ENCODE data around the gene MRTFB.

MRTFB gene

GRCh38 chr16:14244196-14245010 is 173.3 kb downstream of the MRTFB start:
- no peak for DNase-seq

- DNase-seq, result no peak
These were observed 177.7 kb downstream of the MRTFB start for GRCh38 chr16:14248791-14249190.

DNA sequence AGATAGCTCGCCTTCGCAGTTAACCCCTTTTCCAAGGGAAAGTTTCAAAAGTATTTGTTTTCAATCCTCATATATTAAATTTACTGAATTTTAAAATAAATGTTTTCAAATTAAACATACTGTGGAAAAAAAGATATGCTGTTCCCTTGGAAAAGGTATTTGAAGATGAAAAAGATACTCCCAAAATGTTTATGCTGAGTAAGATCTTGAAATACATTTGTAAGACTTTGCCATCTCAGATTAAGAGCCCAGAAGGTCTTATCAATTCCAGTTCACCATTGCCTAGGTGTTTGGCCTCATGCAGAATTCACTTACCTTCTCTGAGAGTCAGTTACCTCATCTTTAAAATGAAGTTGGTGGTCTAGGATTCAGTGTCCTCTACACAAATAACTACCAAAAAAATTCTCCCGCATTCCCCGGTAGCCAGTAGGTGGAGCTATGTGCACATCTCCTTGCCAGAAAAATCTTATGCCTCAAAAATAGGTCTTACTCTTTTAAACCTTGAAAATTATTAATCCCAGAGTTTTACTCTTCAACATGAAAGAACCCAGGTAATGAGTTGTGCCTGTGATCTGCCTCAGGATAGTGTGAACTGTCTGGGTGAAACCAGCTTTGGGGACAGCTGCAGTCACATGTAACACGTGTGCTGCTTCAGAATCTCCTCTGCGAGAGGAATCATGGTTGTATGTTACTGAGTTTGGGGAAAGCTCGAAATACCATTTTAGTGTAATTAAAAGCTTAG is 178.3 kb downstream of the MRTFB start:
- peak; percentile 35 to 39 for DNase-seq

DNA sequence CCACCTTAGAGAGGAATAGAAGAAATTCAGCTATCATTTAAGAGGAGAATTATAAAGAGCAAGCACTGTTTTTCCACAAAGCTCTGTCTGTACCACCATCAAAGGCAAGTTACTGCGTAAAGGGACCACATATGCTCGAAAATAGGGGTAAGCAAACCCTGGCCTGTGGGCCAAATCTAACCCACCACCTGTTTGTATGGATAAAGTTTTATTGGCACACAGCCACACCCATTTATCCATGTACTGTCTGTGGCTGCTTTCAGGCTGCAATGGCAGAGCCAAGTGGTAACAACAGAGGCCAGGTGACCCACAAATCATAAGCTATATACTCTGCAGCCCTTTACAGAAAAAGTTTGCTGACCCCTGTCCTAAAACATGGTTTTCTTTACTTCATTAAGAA is 180.3 kb downstream of the MRTFB start:
- no peak for DNase-seq

- DNase-seq, result no peak
These were observed 181.7 kb downstream of the MRTFB start for GRCh38 chr16:14252860-14253259.

DNA sequence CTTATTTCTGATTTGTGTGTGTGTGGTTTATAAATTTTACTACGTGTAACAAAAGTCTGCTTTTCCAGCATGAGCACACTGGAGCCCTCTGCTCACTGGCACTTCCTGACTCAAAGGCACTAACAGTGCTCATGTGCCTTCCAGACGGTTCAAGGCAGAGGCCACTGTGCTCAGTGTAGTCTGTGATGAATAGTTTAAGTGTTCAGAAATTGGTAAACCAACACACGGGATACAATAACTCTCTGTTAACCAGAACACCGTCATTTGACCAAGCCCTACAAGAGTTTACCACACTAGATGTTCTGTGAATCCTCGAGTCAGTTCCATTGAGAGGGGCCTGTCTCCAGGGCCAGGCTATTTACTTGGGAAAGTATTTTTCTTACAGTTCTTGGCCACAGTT is 191.9 kb downstream of the MRTFB start:
- DNase-seq, result no peak

- no peak for DNase-seq
These were observed 192.7 kb downstream of the MRTFB start for GRCh38 chr16:14263769-14264168.

DNA sequence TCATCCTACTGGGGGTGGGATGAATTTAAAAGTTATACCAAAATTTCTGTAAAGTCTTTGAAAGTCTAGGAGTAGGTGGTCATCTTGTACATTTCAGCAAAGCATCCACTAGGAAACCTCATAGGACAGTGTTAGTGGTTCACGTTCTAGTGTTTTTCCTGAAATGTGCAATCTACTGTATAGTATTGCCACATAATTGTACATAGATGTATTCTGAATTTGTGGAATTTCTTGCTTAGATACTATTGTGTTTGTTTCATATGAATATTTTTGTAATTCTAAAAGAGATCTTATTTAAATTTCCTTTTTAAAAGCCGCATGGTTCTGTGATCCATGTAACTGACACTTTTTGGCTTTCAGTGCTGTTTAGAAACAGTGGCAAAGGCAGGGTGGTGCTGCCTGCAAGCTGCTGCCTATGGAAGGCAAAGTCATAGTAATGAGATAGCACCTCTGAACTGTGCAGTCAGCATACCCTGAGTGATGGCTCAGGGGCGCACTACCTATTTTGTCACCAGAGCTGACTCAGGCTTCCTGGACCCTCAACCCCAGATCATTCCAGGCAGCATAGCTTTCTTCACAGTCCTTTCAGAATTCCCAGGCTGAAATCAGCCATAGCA is 193.3 kb downstream of the MRTFB start:
- DNase-seq, result no peak

DNA sequence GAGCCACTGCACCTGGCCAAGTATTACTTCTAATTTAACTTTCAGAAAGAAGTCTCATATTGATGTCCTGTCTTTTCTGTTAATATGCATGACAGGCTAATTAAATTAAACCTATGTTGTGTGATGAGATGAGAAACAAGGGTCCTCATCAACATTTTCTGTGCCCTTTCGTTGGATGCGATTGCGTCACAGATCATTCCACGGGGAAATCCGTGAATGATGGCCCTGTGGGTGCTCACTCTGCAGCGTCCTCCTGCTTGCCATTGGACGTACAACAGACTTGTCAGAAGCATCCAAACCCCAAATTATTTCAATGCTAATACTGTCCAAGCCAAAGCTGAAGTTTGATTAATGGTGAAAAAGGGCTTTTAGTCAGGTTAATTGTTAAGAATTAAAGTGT is 197.0 kb downstream of the MRTFB start:
- no peak for DNase-seq

GRCh38 chr16:14275934-14276333 is 204.8 kb downstream of the MRTFB start:
- DNase-seq, result no peak

DNA sequence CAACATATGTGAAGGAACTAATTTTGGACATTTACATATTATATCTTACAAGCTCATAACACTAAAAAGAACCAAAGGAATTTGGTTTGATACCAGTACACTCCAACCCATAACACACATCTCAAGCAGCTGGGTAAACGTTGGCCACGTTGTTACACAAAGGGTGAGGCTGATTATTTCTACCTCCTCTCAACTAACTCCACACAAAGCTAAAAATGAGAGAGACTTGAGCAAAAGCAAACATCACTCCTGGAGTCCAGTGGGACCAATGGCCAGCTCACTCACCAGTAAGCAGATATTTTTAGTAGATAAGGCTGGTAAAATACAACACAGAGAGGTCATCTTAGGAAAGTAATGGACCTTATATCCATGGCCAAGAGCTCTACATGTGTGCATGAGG is 207.6 kb downstream of the MRTFB start:
- DNase-seq, result no peak

DNA sequence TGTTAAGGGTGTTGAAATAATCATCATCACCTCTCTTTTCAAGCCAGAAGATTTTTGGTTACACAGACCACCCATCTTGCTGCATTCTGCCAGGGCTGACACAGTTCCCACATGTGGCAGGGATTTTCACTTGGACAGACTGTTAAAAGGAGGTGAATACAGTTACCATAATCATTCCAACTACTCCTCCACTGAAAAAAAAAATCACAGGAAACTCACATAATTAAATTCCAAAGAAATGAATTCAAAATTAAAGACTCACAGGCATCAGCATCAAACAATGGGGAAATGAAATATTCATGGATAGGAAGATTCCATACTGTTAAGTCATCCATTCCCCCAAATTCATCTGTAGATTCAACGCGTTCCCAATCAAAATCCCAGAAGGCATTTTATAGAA is 209.4 kb downstream of the MRTFB start:
- no peak for DNase-seq

DNA sequence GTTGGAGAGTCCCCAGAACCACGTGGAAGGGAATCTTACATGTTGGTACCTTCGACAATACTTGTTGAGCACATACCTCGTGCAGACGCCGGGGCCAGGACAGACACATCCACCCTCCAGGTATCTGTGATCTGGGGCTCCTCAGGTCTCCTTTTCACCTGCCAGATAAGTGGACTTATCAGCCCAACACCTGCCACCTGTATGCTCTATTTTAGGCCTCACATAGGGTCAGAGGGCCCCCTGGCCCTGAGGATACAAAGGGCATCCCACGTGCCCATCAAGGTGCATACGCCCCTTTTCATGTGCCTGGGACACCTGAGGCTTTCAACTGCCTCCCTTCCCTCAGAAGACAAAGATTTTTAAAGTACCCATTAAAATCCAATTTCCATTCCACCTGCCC is 212.7 kb downstream of the MRTFB start:
- DNase-seq, result no peak

GRCh38 chr16:14284371-14284770 is 213.3 kb downstream of the MRTFB start:
- DNase-seq, result no peak

- no peak for DNase-seq
These were observed 213.9 kb downstream of the MRTFB start for GRCh38 chr16:14284930-14285512.

- peak; percentile 96 to 99 for DNase-seq
These were observed 214.6 kb downstream of the MRTFB start for GRCh38 chr16:14285513-14286367.

GRCh38 chr16:14286368-14287230 is 215.5 kb downstream of the MRTFB start:
- no peak for DNase-seq

DNA sequence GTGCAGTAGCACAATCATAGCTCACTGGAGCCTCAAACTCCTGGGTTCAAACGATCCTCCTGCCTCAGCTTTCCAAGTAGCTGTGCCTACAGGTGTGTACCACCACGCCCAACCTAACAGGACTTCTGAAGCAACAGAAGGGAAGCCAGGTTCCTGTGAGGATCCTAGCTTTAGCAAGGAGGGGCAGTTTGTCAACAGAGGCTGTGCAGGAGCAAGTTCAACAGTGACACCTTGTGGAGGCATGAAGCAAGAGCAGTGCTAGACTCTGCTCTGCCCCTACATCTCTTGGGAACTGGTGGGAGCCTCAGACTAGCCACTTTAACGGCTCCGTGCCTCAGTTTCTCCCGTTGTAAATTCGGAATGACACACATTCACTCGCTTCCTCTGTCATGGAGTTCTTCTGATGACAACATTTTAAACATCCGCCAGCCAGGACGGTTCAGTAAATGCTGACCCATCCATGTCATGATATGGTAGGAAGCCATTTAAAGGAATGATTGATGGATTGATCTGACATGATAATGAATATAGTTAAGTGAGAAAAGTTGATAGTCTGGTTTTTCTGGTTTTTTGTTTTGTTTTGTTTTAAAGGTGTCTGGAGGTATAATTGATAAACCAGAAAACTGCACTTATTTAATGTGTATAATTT is 218.7 kb downstream of the MRTFB start:
- DNase-seq, result no peak

DNA sequence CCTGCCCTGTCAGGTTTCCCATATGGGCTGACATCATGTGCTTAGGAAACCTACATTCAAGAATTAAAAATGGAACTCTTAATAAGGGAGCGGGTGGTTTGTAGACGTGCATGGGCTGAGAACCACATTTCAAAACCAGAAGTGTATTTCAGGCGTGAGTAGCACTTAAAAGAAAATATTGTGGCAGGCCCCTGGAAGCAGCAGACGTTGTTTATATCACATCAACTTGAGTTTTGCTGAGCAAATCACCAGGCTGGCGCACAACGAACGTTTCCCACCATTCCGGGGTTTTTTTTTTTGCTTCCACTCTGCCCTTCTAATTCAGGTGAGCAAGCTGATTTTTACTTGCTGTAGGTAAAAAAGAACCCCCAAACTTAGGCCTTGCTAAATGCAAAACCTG is 220.2 kb downstream of the MRTFB start:
- no peak for DNase-seq

DNA sequence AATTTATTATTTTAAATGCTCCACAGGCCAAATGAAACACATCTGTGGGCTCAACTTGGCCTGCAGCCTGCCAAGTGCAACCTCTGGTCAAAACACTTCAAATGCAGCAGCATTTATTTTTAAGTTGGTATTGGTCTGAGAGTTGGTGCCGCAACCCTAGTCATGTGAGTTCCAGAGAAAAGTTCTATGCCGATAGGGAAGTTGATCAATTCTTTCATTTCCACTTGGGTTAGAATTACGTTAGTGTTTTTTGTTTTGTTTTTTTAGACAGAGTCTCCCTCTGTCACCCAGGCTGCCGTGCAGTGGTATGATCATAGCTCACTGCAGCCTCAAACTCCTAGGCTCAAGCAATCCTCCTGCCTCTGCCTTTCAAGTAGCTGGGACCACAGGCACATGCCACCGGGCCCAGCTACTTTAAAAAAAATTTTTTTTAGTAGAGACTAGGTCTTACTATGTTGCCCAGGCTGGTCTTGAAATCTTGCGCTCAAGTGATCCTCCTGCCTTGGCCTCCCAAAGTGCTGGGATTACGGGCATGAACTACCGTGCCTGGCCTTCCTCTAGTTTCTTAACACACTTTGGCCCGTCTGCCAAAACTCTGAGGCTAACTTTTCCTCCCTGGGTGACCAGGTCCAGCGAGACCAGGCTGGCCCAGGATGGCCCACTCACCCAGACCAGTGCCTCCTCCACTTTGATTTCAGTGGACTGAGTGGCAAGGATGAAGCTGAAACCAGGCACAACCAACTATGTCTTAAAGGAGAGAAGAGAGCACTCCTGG is 221.1 kb downstream of the MRTFB start:
- no peak for DNase-seq

All from stimulated activated CD4-positive, alpha-beta T cell treated with anti-CD3 and anti-CD28 coated beads, Interleukin-2, amount 100 ng/mL, for 48 hours (primary cell).